ENCODE measurements around the gene NME9.

DNA sequence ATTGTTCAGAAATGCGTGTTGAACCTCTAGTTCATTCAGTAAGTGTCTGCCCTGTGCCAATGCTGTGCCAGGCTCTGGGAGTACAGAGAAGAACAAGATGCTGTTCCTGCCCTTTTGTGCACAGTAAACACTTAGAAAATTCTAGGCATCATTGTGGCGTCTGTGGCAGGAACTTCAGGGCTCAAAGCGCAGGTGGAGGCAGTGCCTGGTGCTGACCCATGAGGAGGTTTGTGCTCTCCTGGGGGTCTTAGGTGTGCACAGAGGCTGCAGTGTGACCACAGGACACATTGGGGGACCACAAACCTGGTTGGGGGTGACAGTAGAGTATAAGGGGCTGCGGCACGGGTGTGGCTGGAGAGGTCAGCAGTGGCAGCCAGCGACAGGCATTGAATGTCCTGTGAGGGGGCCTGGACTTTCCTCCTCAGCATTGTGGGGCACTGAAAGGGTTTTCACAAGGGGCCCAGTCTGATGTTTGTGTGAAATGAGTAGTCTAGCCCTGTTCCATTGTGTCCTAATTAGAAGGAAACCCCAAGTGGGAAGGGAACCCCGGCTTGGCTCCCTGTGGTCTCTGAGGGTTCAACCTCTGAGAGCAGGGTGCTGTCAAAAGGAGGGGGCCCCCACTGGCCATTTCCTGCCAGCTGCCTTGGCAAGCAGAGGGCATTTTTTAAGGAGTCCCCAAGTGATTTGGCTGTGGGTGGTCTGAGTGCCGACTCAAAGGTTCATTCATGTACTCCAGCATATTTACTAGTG, 39.7 kb upstream of the NME9 start:
- TF ChIP-seq POLR2AphosphoS5 (IDR thresholded peaks at IDR 0.05) (no peak), CTCF (IDR thresholded peaks at IDR 0.05) (no peak), POLR2A (IDR thresholded peaks at IDR 0.05) (no peak)

All from sigmoid colon (tissue), 4 donors.